HepG2 (cell line): ENCODE results near the gene AKNA. TPM values are rescaled to one million over a fixed set of nuclear protein-coding genes. Genes with fewer than 3 reads are reported as not detected.

ENCODE experiments used
- AKNA ChIP-seq: sonication (generic); formaldehyde crosslinking; IDR thresholded peaks from 2 replicates; pipeline ENCODE4 v1.4.0; 2020; ENCODE audit warnings: missing genetic modification reagents, borderline replicate concordance
- EED ChIP-seq: sonication (generic); formaldehyde crosslinking; IDR thresholded peaks from 2 replicates; pipeline ENCODE4 v1.5.0; 2020; ENCODE audit warnings: mild to moderate bottlenecking, missing genetic modification reagents
- ETV6 ChIP-seq: sonication (generic); formaldehyde crosslinking; conservative IDR thresholded peaks from 2 replicates; pipeline ENCODE4 v1.4.0; 2020; ENCODE audit warnings: missing genetic modification reagents
- FLYWCH1 ChIP-seq: sonication (generic); formaldehyde crosslinking; IDR thresholded peaks from 2 replicates; pipeline ENCODE4 v1.8.1; 2023; ENCODE audit warnings: mild to moderate bottlenecking, missing genetic modification reagents
- FOXC1 ChIP-seq: sonication (generic); formaldehyde crosslinking; IDR thresholded peaks from 2 replicates; pipeline ENCODE4 v1.8.0; 2022; ENCODE audit warnings: mild to moderate bottlenecking, missing genetic modification reagents, borderline replicate concordance
- KDM4B ChIP-seq: sonication (generic); formaldehyde crosslinking; IDR thresholded peaks from 2 replicates; pipeline ENCODE4 v1.4.0; 2020; ENCODE audit warnings: missing genetic modification reagents
- MAFK ChIP-seq, 2 experiments: IDR thresholded peaks in 1 of 2; conservative IDR thresholded peaks in 1 of 2; 2 replicates each; pipeline ENCODE4 v1.6.1; 2011; ENCODE audit warnings: improper control_type of control experiment in 2 of 2, low read length in 2 of 2
- MYC ChIP-seq: sonication (generic); formaldehyde crosslinking; IDR thresholded peaks from 2 replicates; pipeline ENCODE4 v1.9.0; 2021; ENCODE audit warnings: missing genetic modification reagents, borderline replicate concordance
- THRA ChIP-seq: sonication (generic); formaldehyde crosslinking; IDR thresholded peaks from 2 replicates; pipeline ENCODE4 v1.4.0; 2020; ENCODE audit warnings: missing genetic modification reagents, borderline replicate concordance
- ZFP37 ChIP-seq: sonication (generic); formaldehyde crosslinking; IDR thresholded peaks from 2 replicates; pipeline ENCODE4 v1.4.0; 2020; ENCODE audit warnings: missing genetic modification reagents, borderline replicate concordance
- ZIK1 ChIP-seq: sonication (generic); formaldehyde crosslinking; IDR thresholded peaks from 2 replicates; pipeline ENCODE4 v1.5.0; 2020; ENCODE audit warnings: mild to moderate bottlenecking, low read depth, missing genetic modification reagents, borderline replicate concordance
- ZNF101 ChIP-seq: sonication (generic); formaldehyde crosslinking; IDR thresholded peaks from 2 replicates; pipeline ENCODE4 v1.4.0; 2020; ENCODE audit warnings: mild to moderate bottlenecking, low read depth, missing genetic modification reagents, borderline replicate concordance
- ZNF136 ChIP-seq: sonication (generic); formaldehyde crosslinking; IDR thresholded peaks from 2 replicates; pipeline ENCODE4 v1.8.1; 2022; ENCODE audit warnings: low read depth, mild to moderate bottlenecking, moderate library complexity, missing genetic modification reagents
- ZNF160 ChIP-seq: sonication (generic); formaldehyde crosslinking; IDR thresholded peaks from 2 replicates; pipeline ENCODE4 v1.8.0; 2022; ENCODE audit warnings: mild to moderate bottlenecking, inconsistent platforms, missing genetic modification reagents
- ZNF282 ChIP-seq: fragments of 450-650 bp; IDR thresholded peaks from 2 replicates; pipeline ENCODE4 v1.6.1; 2018; ENCODE audit not compliant: partially characterized antibody
- ZNF33A ChIP-seq: sonication (generic); formaldehyde crosslinking; IDR thresholded peaks from 2 replicates; pipeline ENCODE4 v1.5.1; 2020; ENCODE audit warnings: missing genetic modification reagents, mild to moderate bottlenecking, moderate library complexity, borderline replicate concordance
- ZNF501 ChIP-seq: sonication (generic); formaldehyde crosslinking; IDR thresholded peaks from 2 replicates; pipeline ENCODE4 v1.5.1; 2020; ENCODE audit warnings: mild to moderate bottlenecking, moderate library complexity, missing genetic modification reagents
- ZNF552 ChIP-seq: sonication (generic); formaldehyde crosslinking; IDR thresholded peaks from 2 replicates; pipeline ENCODE4 v1.9.0; 2022; ENCODE audit warnings: missing genetic modification reagents, mild to moderate bottlenecking, borderline replicate concordance
- ZNF569 ChIP-seq: sonication (generic); formaldehyde crosslinking; IDR thresholded peaks from 2 replicates; pipeline ENCODE4 v1.5.0; 2020; ENCODE audit warnings: mild to moderate bottlenecking, missing genetic modification reagents, moderate library complexity, borderline replicate concordance
- ZNF687 ChIP-seq: sonication (generic); formaldehyde crosslinking; IDR thresholded peaks from 2 replicates; pipeline ENCODE4 v1.5.1; 2020; ENCODE audit warnings: mild to moderate bottlenecking, missing genetic modification reagents, moderate library complexity
- polyA plus RNA-seq, 8 experiments: library from polyadenylated mRNA; depleted of rRNA in 3 of 8; stranded (reverse) in 7 of 8; unstranded in 1 of 8; fragments of >200 nt; fragmentation: Illumina TruSeq in 4 of 8; extraction: Trizol in 4 of 8; gene quantifications; 2 replicates each; pipeline versions ENCODE4 v1.2.1 to v1.2.3, GENCODE V29; 2011 to 2016; ENCODE audit warnings: low read depth in 4 of 8, missing spikeins in 1 of 8, mixed read lengths in 1 of 8; ENCODE audit not compliant: insufficient read depth in 1 of 8
- total RNA-seq, 5 experiments: library from RNA; depleted of rRNA; stranded (reverse); fragments of >200 nt; fragmentation: Illumina TruSeq; extraction: Trizol; gene quantifications; 2 replicates each; pipeline ENCODE4 v1.2.3, GENCODE V29; 2016; ENCODE audit warnings: low read depth in 1 of 5

Gene AKNA
- total and polyA plus RNA-seq, 2 of the 13 experiments (the other 11 are each of a cell fraction or from before 2014, with no cell fraction given): 3.0 to 3.1 TPM

GRCh38 chr9:114291064-114291474, 96.7 kb downstream of the AKNA start (continued):
- TF ChIP-seq MYC (CRISPR knock-in tag) (peak; percentile 30; the same call in 1 of the 2 replicates), ZNF552 (CRISPR knock-in tag) (no peak), ZIK1 (CRISPR knock-in tag) (no peak), ZNF160 (no peak), ZNF569 (CRISPR knock-in tag) (no peak), EED (CRISPR knock-in tag) (no peak), ZNF101 (CRISPR knock-in tag) (no peak), ZNF136 (no peak), ZNF282 (no peak), ZNF501 (CRISPR knock-in tag) (peak; percentile 61; the same call in 1 of the 2 replicates), ZNF33A (CRISPR knock-in tag) (0 out of 2 replicates have a peak, but pooled peaks have one; percentile 51), KDM4B (no peak), MAFK (conservative IDR thresholded peaks at IDR 0.05 in 1 of 2, IDR thresholded peaks at IDR 0.05 in 1 of 2; ENCODE audit: low read length in 2 of 2) (no peak), AKNA (CRISPR knock-in tag) (no peak), ZNF687 (CRISPR knock-in tag) (peak; percentile 37; the same call in 1 of the 2 replicates), FOXC1 (CRISPR knock-in tag) (no peak), ETV6 (no peak), FLYWCH1 (no peak), ZFP37 (CRISPR knock-in tag) (no peak), THRA (CRISPR knock-in tag) (no peak)
